Measurements from ENCODE around the gene NGLY1. TPM values are rescaled to one million over a fixed set of nuclear protein-coding genes. Genes with fewer than 3 reads are reported as not detected.

NGLY1 gene
- total and polyA plus RNA-seq, 9 of the 15 experiments (the other 6 are each of a cell fraction or from before 2014, with no cell fraction given), result 52.2 to 124 (median 87.6) TPM

GRCh38 chr3:25782938-25783660 is at the start of gene NGLY1 (continued):
- TF ChIP-seq ZBTB11 (CRISPR knock-in tag; IDR thresholded peaks at IDR 0.05) (0 out of 6 replicates have a peak, but pooled peaks of 1 of the 3 experiments have one; percentile 55), DNMT1 (IDR thresholded peaks at IDR 0.05) (no peak), ZNF146 (CRISPR knock-in tag; IDR thresholded peaks at IDR 0.05; ENCODE audit: unreplicated experiment) (peak; percentile 20), NRF1 (conservative IDR thresholded peaks at IDR 0.05 in 1 of 2, IDR thresholded peaks at IDR 0.05 in 1 of 2) (peak; percentile 82 to 83), NR2C1 (IDR thresholded peaks at IDR 0.05) (no peak), NR2C1 (tag; IDR thresholded peaks at IDR 0.05) (no peak), CXXC5 (CRISPR knock-in tag; IDR thresholded peaks at IDR 0.05) (peak; percentile 76), MAFK (IDR thresholded peaks at IDR 0.05; ENCODE audit: low read length) (no peak), FOXJ3 (CRISPR knock-in tag; IDR thresholded peaks at IDR 0.05) (no peak)
